Measurements from ENCODE around the gene NEMP2. TPM values are rescaled to one million over a fixed set of nuclear protein-coding genes. Genes with fewer than 3 reads are reported as not detected.
A peak's percentile ranks its signal among the peaks of the same experiment; 100 is the strongest.

Gene NEMP2
- total and polyA plus RNA-seq, 2 of the 4 experiments (the other 2 are of a cell fraction): 1.1 to 1.3 TPM

DNA sequence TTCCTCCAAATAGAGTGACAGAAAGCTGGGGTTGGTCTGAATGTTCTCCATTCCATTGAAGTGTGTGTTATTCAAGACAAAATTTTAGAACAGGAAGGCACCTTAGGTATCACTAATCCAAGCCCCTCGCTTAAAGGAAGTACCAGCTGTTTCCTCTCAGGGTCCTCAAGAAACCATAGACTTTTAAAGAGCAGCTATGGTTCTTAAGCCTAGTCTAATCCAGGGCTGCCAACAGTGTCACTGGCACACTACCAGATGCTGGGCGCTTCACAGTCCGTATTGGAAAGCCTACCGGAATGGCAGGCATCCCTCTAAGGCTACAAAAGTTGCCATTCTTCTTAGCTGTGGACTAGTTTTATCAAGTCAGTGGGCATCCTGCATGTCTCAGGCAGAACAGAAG lies 1.9 kb downstream of the NEMP2 start:
- no peak overlapping the region for H4K8ac ChIP-seq (ENCODE audit: low read depth in 2 of 2, low read length in 2 of 2)
- intact Hi-C loops (cut with micrococcal nuclease): no loop called here
- H4K5ac ChIP-seq (ENCODE audit: low read depth, low read length): no peak overlapping the region
- dilution Hi-C loops (cut with HindIII; ENCODE audit: low sequenced_read_pairs, unreplicated experiment): no loop called here
- ChIA-PET CTCF (no interaction called here), POLR2A (ENCODE audit: unreplicated experiment) (no interaction called here)
- no peak overlapping the region for H2BK20ac ChIP-seq (ENCODE audit: low read depth, low read length)
- BruUV-seq (replicated peaks): no TSS peak
- peaks cover 5% of the 10 kb centered on the region; the same call in 1 of the 2 replicates for H3K9me3 ChIP-seq (ENCODE audit: control insufficient read depth, insufficient read depth, low read length)
- H3K23ac ChIP-seq (ENCODE audit: low read depth, low read length): peak overlapping the region; percentile 25; the same call in 1 of the 2 replicates
- no peak overlapping the region for H3K56ac ChIP-seq (ENCODE audit: extremely low read depth, insufficient read depth, low read length)
- no peak overlapping the region for H3K4me2 ChIP-seq (ENCODE audit: low read depth, low read length)
- peak overlapping the region; percentile 15 for H2AFZ ChIP-seq (replicated peaks; ENCODE audit: low read length, poor library complexity)
- H2BK120ac ChIP-seq (ENCODE audit: low read depth, low read length): 0 out of 2 replicates have a peak overlapping the region, but pooled peaks have one; percentile 6
- DNase-seq (no peak), ATAC-seq (ENCODE audit: low read depth) (no peak)
- H3K27me3 ChIP-seq (ENCODE audit: control insufficient read depth, insufficient read depth, low read length): no peaks in the 10 kb centered on the region
- no peaks in the 10 kb centered on the region for H3K36me3 ChIP-seq (ENCODE audit: control insufficient read depth, insufficient read depth, low read length)
- no peak overlapping the region for H3K9ac ChIP-seq (ENCODE audit: low read depth, low read length)
- no peak overlapping the region for H3K4me3 ChIP-seq (ENCODE audit: insufficient read depth, low read depth, low read length)
- WGBS, 2 experiments (ENCODE audit: extremely low coverage in 2 of 2, insufficient read length in 1 of 2): 80% methylated on average over 1 of the region's 4 CpGs; no CpG with 5 or more reads in 1 of the 2 experiments
- TF ChIP-seq RAD21 (IDR thresholded peaks at IDR 0.05; ENCODE audit: low read length): no peak
- TF ChIP-seq POLR2A (IDR thresholded peaks at IDR 0.05; ENCODE audit: low read depth, low read length): no peak
- TF ChIP-seq RFX5 (IDR thresholded peaks at IDR 0.05; ENCODE audit: low read depth, low read length): no peak
- TF ChIP-seq, protein P1, sequence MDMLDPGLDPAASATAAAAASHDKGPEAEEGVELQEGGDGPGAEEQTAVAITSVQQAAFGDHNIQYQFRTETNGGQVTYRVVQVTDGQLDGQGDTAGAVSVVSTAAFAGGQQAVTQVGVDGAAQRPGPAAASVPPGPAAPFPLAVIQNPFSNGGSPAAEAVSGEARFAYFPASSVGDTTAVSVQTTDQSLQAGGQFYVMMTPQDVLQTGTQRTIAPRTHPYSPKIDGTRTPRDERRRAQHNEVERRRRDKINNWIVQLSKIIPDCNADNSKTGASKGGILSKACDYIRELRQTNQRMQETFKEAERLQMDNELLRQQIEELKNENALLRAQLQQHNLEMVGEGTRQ (IDR thresholded peaks at IDR 0.05; ENCODE audit: low read depth, low read length): no peak
- TF ChIP-seq FOS (IDR thresholded peaks at IDR 0.05; ENCODE audit: low read depth, low read length): no peak
- no peak for TF ChIP-seq CHD1 (IDR thresholded peaks at IDR 0.05; ENCODE audit: low read depth, low read length)
- TF ChIP-seq BHLHE40 (IDR thresholded peaks at IDR 0.05; ENCODE audit: low read depth, low read length): no peak
- TF ChIP-seq NFE2L2 (IDR thresholded peaks at IDR 0.05; ENCODE audit: low read depth, low read length): no peak
- no peak for TF ChIP-seq CEBPB (IDR thresholded peaks at IDR 0.05; ENCODE audit: low read depth, low read length)
- no peak for TF ChIP-seq SMC3 (IDR thresholded peaks at IDR 0.05; ENCODE audit: low read depth, low read length)
- TF ChIP-seq MAFK (IDR thresholded peaks at IDR 0.05; ENCODE audit: low read depth, low read length): no peak
- TF ChIP-seq, protein P2, sequence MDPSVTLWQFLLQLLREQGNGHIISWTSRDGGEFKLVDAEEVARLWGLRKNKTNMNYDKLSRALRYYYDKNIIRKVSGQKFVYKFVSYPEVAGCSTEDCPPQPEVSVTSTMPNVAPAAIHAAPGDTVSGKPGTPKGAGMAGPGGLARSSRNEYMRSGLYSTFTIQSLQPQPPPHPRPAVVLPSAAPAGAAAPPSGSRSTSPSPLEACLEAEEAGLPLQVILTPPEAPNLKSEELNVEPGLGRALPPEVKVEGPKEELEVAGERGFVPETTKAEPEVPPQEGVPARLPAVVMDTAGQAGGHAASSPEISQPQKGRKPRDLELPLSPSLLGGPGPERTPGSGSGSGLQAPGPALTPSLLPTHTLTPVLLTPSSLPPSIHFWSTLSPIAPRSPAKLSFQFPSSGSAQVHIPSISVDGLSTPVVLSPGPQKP (IDR thresholded peaks at IDR 0.05; ENCODE audit: borderline replicate concordance, low read depth, low read length): no peak
- no peak for TF ChIP-seq RCOR1 (IDR thresholded peaks at IDR 0.05; ENCODE audit: insufficient replicate concordance, low read length)
- TF ChIP-seq MAZ (IDR thresholded peaks at IDR 0.05; ENCODE audit: borderline replicate concordance, low read depth, low read length): no peak
- H4K20me1 ChIP-seq (ENCODE audit: insufficient read depth, low read length): no peaks in the 10 kb centered on the region
- in situ Hi-C loops (cut with MboI; ENCODE audit: low sequenced_read_pairs): no loop called here
- H3K79me1 ChIP-seq (ENCODE audit: low read depth in 1 of 2, low read length in 2 of 2): peaks cover 11 to 15% of the 10 kb centered on the region in 2 experiments
- H4K91ac ChIP-seq (ENCODE audit: insufficient read depth, low read depth, low read length): no peak overlapping the region
- H3K27ac ChIP-seq (ENCODE audit: insufficient read depth, low read length): no peak overlapping the region
- no peak overlapping the region for H2BK5ac ChIP-seq (ENCODE audit: low read depth, low read length, poor library complexity, severe bottlenecking)
- no peak overlapping the region for H2AK9ac ChIP-seq (replicated peaks; ENCODE audit: low read depth, low read length, poor library complexity)
- peaks cover 20% of the 10 kb centered on the region for H3K4me1 ChIP-seq (ENCODE audit: control insufficient read depth, insufficient read depth, low read length)
- H3K18ac ChIP-seq (ENCODE audit: low read depth, low read length): no peak overlapping the region
- H3K4ac ChIP-seq (ENCODE audit: low read depth, low read length): no peak overlapping the region
- peak overlapping the region; percentile 44; the same call in 1 of the 2 replicates for H2AK5ac ChIP-seq (ENCODE audit: low read depth, low read length)
- 0 out of 3 replicates have a peak overlapping the region, but pooled peaks have one; percentile 41 for H2BK15ac ChIP-seq (ENCODE audit: low read depth, low read length)
- peaks cover 18% of the 10 kb centered on the region for H3K9me1 ChIP-seq (ENCODE audit: insufficient read depth, low read length)
- no peak overlapping the region for H3K14ac ChIP-seq (replicated peaks; ENCODE audit: low read depth, low read length)
